Kidney capillary endothelial cell (primary cell): Measurements from ENCODE around the gene GALNT16.

Source experiments
- DNase-seq: peaks from one replicate; pipeline ENCODE4 v3.0.0-alpha.2; 2018; ENCODE audit warnings: low spot score

The GALNT16 gene

GRCh38 chr14:69405762-69406161 is 145.8 kb downstream of the GALNT16 start:
- DNase-seq = no peak
